ENCODE results near the gene RUBCN.
"Not testable (repeated sequence)": the region's sequence is repeated elsewhere in the genome, so short reads cannot be mapped to it uniquely, and the experiment has no call there.

RUBCN gene

DNA sequence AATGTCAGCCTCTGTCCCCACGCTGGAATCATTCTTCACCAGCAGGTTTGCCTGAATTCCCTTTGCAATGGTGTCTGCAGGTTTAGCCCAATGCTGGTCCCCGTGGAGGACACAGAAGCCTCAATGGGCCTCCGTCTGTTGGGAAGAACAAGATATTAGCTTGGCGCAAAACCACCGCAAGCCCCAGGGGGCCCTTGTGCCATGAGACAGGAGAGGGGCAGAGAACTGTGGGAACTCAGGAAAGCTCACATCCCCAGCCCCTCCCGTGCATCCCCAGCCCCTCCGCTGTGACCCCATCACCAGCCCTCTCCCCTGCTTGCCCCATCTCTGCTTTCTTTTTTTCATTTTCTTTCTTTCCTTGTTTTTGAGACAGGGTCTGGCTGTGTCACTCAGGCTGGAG, 89.1 kb downstream of the RUBCN start:
- not testable (repeated sequence) for H2BK120ac ChIP-seq (ENCODE audit: insufficient read depth, low read length, poor library complexity); H3K9ac ChIP-seq (ENCODE audit: low read length); H3K79me1 ChIP-seq (ENCODE audit: low read length); H2BK12ac ChIP-seq (ENCODE audit: low read length); H2BK5ac ChIP-seq (ENCODE audit: low read depth, low read length, poor library complexity); H3K27ac ChIP-seq (ENCODE audit: low read depth, low read length); H3K4me3 ChIP-seq (ENCODE audit: low read depth, low read length); H3K23ac ChIP-seq (ENCODE audit: low read length); H2AK5ac ChIP-seq (ENCODE audit: low read length); H4K12ac ChIP-seq (ENCODE audit: low read depth, low read length); H2AFZ ChIP-seq (ENCODE audit: insufficient read depth, low read length, poor library complexity); H3K4me2 ChIP-seq (ENCODE audit: low read length); H3K9me3 ChIP-seq (ENCODE audit: insufficient read depth, low read depth, low read length); H3K4me1 ChIP-seq (ENCODE audit: control insufficient read depth in 1 of 2, insufficient read depth in 2 of 2, low read length in 2 of 2); H3K27me3 ChIP-seq (ENCODE audit: insufficient read depth, low read length); H4K8ac ChIP-seq (ENCODE audit: low read depth, low read length); H3K4ac ChIP-seq (ENCODE audit: low read depth, low read length); H3K14ac ChIP-seq (ENCODE audit: low read length); H3K79me2 ChIP-seq (ENCODE audit: control insufficient read depth, insufficient read depth, low read length, poor library complexity); H3K18ac ChIP-seq (ENCODE audit: low read length); DNase-seq; H4K91ac ChIP-seq (ENCODE audit: low read depth, low read length); H3K36me3 ChIP-seq (ENCODE audit: control insufficient read depth in 1 of 2, insufficient read depth in 2 of 2, low read length in 2 of 2)
- no CpG with 5 or more reads among the region's 7 CpGs for WGBS (ENCODE audit: extremely low coverage, insufficient coverage, insufficient read length)

DNA sequence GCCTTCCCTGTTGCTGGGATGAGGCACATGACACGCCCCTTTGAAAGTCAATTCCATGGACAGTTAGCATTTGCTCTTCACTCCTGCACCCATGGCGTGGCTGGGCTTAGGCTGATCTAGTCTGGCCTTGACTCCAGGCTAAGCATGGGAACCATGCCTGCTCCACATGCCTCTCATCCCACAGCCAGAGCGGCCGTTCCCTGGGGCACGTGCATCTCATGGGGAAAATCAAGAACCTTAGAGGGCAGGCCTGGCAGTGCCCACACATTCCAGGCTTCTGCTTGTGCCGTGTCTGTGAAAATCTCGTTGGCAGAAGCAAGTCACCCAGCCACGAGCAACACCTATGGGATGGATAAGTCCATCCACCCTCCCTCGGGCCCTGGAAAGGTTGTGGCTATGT, 89.5 kb downstream of the RUBCN start:
- H4K12ac ChIP-seq (ENCODE audit: low read depth, low read length): not testable (repeated sequence)

DNA sequence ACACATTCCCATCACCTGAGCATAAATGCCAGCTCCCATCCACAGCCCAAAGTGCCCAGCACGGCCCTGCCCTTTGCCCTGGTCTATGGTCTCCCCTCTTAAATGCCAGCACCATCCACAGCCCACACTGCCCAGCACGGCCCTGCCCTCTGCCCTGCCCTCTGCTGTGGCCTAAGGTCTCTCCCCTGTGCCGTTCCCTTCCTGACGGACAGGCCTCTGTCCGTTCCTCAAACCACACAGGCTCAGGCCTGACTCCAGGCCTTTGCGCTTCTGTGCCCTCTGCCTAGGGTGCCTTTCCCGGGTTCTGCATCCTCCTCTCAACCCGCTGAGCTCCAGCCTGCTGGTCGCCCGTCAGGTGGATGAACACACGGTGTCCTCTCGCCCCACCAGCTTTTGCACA, 90.4 kb downstream of the RUBCN start:
- H3K27me3 ChIP-seq (ENCODE audit: insufficient read depth, low read length); H2AK5ac ChIP-seq (ENCODE audit: low read length); H3K4me1 ChIP-seq (ENCODE audit: control insufficient read depth in 1 of 2, insufficient read depth in 2 of 2, low read length in 2 of 2); H3K23ac ChIP-seq (ENCODE audit: low read length); H3K18ac ChIP-seq (ENCODE audit: low read length); DNase-seq; H3K9me3 ChIP-seq (ENCODE audit: insufficient read depth, low read depth, low read length); H3K27ac ChIP-seq (ENCODE audit: low read depth, low read length); H3K36me3 ChIP-seq (ENCODE audit: control insufficient read depth in 1 of 2, insufficient read depth in 2 of 2, low read length in 2 of 2); H2BK5ac ChIP-seq (ENCODE audit: low read depth, low read length, poor library complexity); H3K14ac ChIP-seq (ENCODE audit: low read length); H3K4ac ChIP-seq (ENCODE audit: low read depth, low read length); H2AFZ ChIP-seq (ENCODE audit: insufficient read depth, low read length, poor library complexity); H3K4me2 ChIP-seq (ENCODE audit: low read length); H3K4me3 ChIP-seq (ENCODE audit: low read depth, low read length); H4K91ac ChIP-seq (ENCODE audit: low read depth, low read length); H3K79me1 ChIP-seq (ENCODE audit: low read length); H4K12ac ChIP-seq (ENCODE audit: low read depth, low read length); H3K9ac ChIP-seq (ENCODE audit: low read length); H4K8ac ChIP-seq (ENCODE audit: low read depth, low read length); H2BK120ac ChIP-seq (ENCODE audit: insufficient read depth, low read length, poor library complexity); H3K79me2 ChIP-seq (ENCODE audit: control insufficient read depth, insufficient read depth, low read length, poor library complexity); H2BK12ac ChIP-seq (ENCODE audit: low read length): not testable (repeated sequence)
- no CpG with 5 or more reads among the region's 12 CpGs for WGBS (ENCODE audit: extremely low coverage, insufficient coverage, insufficient read length)

More for the DNA sequence above, 89.5 kb downstream of the RUBCN start:
- not testable (repeated sequence) for H2AFZ ChIP-seq (ENCODE audit: insufficient read depth, low read length, poor library complexity); H3K4me1 ChIP-seq (ENCODE audit: control insufficient read depth in 1 of 2, insufficient read depth in 2 of 2, low read length in 2 of 2); H3K27me3 ChIP-seq (ENCODE audit: insufficient read depth, low read length); H2AK5ac ChIP-seq (ENCODE audit: low read length); H3K4ac ChIP-seq (ENCODE audit: low read depth, low read length); H3K9ac ChIP-seq (ENCODE audit: low read length); H3K79me1 ChIP-seq (ENCODE audit: low read length); H4K91ac ChIP-seq (ENCODE audit: low read depth, low read length); H3K18ac ChIP-seq (ENCODE audit: low read length); H2BK12ac ChIP-seq (ENCODE audit: low read length); H3K4me2 ChIP-seq (ENCODE audit: low read length); H3K9me3 ChIP-seq (ENCODE audit: insufficient read depth, low read depth, low read length); H2BK120ac ChIP-seq (ENCODE audit: insufficient read depth, low read length, poor library complexity); H3K36me3 ChIP-seq (ENCODE audit: control insufficient read depth in 1 of 2, insufficient read depth in 2 of 2, low read length in 2 of 2); H4K8ac ChIP-seq (ENCODE audit: low read depth, low read length); H2BK5ac ChIP-seq (ENCODE audit: low read depth, low read length, poor library complexity); H3K27ac ChIP-seq (ENCODE audit: low read depth, low read length); H3K23ac ChIP-seq (ENCODE audit: low read length); H3K14ac ChIP-seq (ENCODE audit: low read length); H3K79me2 ChIP-seq (ENCODE audit: control insufficient read depth, insufficient read depth, low read length, poor library complexity); H3K4me3 ChIP-seq (ENCODE audit: low read depth, low read length); DNase-seq
- WGBS (ENCODE audit: extremely low coverage, insufficient coverage, insufficient read length): no CpG with 5 or more reads among the region's 9 CpGs

DNA sequence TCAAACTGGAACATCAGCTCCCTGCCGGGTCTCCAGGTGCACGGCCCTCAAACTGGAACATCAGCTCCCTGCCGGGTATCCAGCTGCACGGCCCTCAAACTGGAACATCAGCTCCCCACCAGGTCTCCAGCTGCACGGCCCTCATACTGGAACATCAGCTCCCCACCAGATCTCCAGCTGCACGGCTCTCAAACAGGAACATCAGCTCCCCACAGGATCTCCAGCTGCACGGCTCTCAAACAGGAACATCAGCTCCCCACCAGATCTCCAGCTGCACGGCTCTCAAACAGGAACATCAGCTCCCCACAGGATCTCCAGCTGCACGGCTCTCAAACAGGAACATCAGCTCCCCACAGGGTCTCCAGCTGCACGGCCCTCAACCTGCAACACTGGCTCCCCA, 99.1 kb downstream of the RUBCN start:
- H3K27me3 ChIP-seq (ENCODE audit: insufficient read depth, low read length); H3K27ac ChIP-seq (ENCODE audit: low read depth, low read length); H2BK120ac ChIP-seq (ENCODE audit: insufficient read depth, low read length, poor library complexity); H3K36me3 ChIP-seq (ENCODE audit: control insufficient read depth in 1 of 2, insufficient read depth in 2 of 2, low read length in 2 of 2); H3K79me1 ChIP-seq (ENCODE audit: low read length); H4K12ac ChIP-seq (ENCODE audit: low read depth, low read length); DNase-seq; H2AK5ac ChIP-seq (ENCODE audit: low read length); H4K8ac ChIP-seq (ENCODE audit: low read depth, low read length); H3K18ac ChIP-seq (ENCODE audit: low read length); H3K4me2 ChIP-seq (ENCODE audit: low read length); H3K14ac ChIP-seq (ENCODE audit: low read length); H4K91ac ChIP-seq (ENCODE audit: low read depth, low read length); H3K4me3 ChIP-seq (ENCODE audit: low read depth, low read length); H3K23ac ChIP-seq (ENCODE audit: low read length); H3K4ac ChIP-seq (ENCODE audit: low read depth, low read length); H3K9ac ChIP-seq (ENCODE audit: low read length); H3K79me2 ChIP-seq (ENCODE audit: control insufficient read depth, insufficient read depth, low read length, poor library complexity); H2AFZ ChIP-seq (ENCODE audit: insufficient read depth, low read length, poor library complexity); H2BK5ac ChIP-seq (ENCODE audit: low read depth, low read length, poor library complexity); H3K4me1 ChIP-seq (ENCODE audit: control insufficient read depth in 1 of 2, insufficient read depth in 2 of 2, low read length in 2 of 2); H3K9me3 ChIP-seq (ENCODE audit: insufficient read depth, low read depth, low read length); H2BK12ac ChIP-seq (ENCODE audit: low read length): not testable (repeated sequence)
- WGBS (ENCODE audit: extremely low coverage, insufficient coverage, insufficient read length): no CpG with 5 or more reads among the region's 10 CpGs
